Measurements from ENCODE around the gene CAMK1D. TPM values are rescaled to one million over a fixed set of nuclear protein-coding genes. Genes with fewer than 3 reads are reported as not detected.

Gene CAMK1D
- total RNA-seq, 1 donor from 2014 or later = 12.8 TPM

DNA sequence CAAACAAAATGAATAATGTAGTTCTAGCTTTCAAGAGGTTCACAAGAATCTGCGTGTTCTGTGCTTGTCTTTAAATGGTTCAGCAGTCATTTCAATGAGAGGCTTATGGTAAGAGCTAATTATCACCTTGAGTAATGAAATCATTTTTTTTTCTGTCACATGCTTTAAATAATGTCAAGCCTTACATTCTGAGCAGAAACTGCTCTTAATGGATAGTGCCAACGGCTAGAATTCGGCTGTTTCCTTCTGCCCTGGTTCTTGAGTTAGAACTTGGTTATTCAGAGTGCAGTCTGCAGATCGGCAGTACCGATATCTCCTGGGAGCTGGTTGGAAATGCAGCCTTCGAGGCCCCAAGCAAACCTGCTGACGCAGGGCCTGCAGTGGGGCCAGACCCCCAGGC, 316.2 kb downstream of the CAMK1D start:
- Histone ChIP-seq H3K27ac (no peak overlapping the region), H3K36me3 (no peaks in the 10 kb centered on the region), H3K9me3 (no peaks in the 10 kb centered on the region), H3K4me1 (peaks cover 9% of the 10 kb centered on the region), H3K4me3 (no peak overlapping the region), H3K27me3 (no peaks in the 10 kb centered on the region)
- DNase-seq (ENCODE audit: extremely low spot score in 2 of 2) = no peak
- intact Hi-C loops (cut with DNase I) = no loop called here
- no peak for TF ChIP-seq POLR2A (IDR thresholded peaks at IDR 0.05)
- TF ChIP-seq, protein P1, sequence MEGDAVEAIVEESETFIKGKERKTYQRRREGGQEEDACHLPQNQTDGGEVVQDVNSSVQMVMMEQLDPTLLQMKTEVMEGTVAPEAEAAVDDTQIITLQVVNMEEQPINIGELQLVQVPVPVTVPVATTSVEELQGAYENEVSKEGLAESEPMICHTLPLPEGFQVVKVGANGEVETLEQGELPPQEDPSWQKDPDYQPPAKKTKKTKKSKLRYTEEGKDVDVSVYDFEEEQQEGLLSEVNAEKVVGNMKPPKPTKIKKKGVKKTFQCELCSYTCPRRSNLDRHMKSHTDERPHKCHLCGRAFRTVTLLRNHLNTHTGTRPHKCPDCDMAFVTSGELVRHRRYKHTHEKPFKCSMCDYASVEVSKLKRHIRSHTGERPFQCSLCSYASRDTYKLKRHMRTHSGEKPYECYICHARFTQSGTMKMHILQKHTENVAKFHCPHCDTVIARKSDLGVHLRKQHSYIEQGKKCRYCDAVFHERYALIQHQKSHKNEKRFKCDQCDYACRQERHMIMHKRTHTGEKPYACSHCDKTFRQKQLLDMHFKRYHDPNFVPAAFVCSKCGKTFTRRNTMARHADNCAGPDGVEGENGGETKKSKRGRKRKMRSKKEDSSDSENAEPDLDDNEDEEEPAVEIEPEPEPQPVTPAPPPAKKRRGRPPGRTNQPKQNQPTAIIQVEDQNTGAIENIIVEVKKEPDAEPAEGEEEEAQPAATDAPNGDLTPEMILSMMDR (IDR thresholded peaks at IDR 0.05) = no peak
- TF ChIP-seq POLR2AphosphoS5 (IDR thresholded peaks at IDR 0.05; ENCODE audit: insufficient read depth in 1 of 2, low read depth in 1 of 2) = no peak

DNA sequence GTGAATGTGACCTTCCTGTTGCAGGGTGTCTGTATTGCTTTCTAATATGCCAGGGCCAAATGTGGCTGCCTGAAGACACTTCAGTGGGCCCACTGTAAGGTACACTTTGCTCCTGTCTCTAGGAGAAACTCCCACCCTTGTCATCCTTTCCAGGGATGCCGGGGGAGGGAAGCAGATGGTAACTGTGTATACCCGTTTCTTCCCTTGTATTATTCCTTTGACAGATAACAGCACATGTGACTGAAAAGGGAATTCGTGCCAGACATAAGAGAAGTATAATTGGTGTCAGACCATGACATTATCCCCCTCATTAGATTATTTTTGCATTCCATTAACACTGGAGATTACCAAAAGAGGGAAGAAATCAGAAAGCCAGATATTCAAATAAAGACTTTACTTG, 317.7 kb downstream of the CAMK1D start:
- H3K9me3 ChIP-seq = no peaks in the 10 kb centered on the region
- H3K4me3 ChIP-seq = no peak overlapping the region
- intact Hi-C loops (cut with DNase I) = no loop called here
- H3K27me3 ChIP-seq = no peaks in the 10 kb centered on the region
- TF ChIP-seq, protein P1 (IDR thresholded peaks at IDR 0.05) = no peak
- no peak for TF ChIP-seq POLR2A (IDR thresholded peaks at IDR 0.05)
- TF ChIP-seq POLR2AphosphoS5 (IDR thresholded peaks at IDR 0.05; ENCODE audit: insufficient read depth in 1 of 2, low read depth in 1 of 2) = no peak
- H3K4me1 ChIP-seq = peaks cover 9% of the 10 kb centered on the region
- DNase-seq (ENCODE audit: extremely low spot score in 2 of 2) = no peak
- H3K27ac ChIP-seq = no peak overlapping the region
- no peaks in the 10 kb centered on the region for H3K36me3 ChIP-seq

DNA sequence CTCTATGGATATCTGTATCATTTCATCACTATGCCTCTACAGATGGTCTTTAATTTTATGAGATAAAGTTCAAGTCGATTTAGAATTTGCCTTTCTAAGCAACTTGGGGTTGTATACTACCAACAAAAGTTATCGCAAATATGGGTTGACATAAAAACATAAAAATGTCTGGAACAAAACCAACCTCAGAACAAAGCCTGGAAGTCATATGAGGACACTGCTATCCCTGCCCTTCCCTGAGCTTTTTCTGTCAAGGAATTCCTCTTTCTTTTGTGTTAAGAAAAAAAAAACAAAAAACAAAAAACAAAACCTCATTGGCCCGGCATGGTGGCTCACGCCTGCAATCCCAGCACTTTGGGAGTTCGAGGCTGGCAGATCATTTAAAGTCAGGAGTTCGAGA, 319.3 kb downstream of the CAMK1D start:
- no peak overlapping the region for H3K27ac ChIP-seq
- no peak overlapping the region for H3K4me3 ChIP-seq
- intact Hi-C loops (cut with DNase I) = no loop called here
- no peak for TF ChIP-seq POLR2AphosphoS5 (IDR thresholded peaks at IDR 0.05; ENCODE audit: insufficient read depth in 1 of 2, low read depth in 1 of 2)
- TF ChIP-seq POLR2A (IDR thresholded peaks at IDR 0.05) = no peak
- TF ChIP-seq, protein P1 (IDR thresholded peaks at IDR 0.05) = no peak
- peaks cover 9% of the 10 kb centered on the region for H3K4me1 ChIP-seq
- DNase-seq (ENCODE audit: extremely low spot score in 2 of 2) = no peak
- H3K27me3 ChIP-seq = no peaks in the 10 kb centered on the region
- H3K9me3 ChIP-seq = no peaks in the 10 kb centered on the region
- H3K36me3 ChIP-seq = no peaks in the 10 kb centered on the region

DNA sequence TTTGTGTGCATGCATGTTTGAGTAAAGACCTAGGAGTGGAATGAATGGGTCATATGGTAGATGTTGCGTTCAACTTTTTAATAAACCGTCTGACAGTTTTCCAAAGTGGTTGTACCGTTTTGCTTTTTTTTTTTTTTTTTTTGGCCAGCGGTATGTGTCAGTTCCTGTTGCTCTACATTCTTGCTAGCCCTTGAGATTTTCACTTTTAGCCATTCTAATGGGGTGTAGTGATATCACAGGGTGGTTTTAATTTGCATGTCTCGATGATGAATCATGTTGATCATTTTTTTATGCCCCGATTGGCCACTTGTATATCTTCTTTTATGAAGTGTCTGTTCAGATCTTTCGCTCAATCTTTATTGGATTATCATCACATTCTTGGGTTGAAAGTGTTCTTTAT, 320.7 kb downstream of the CAMK1D start:
- Histone ChIP-seq H3K27ac (no peak overlapping the region), H3K36me3 (no peaks in the 10 kb centered on the region), H3K4me3 (no peak overlapping the region), H3K27me3 (no peaks in the 10 kb centered on the region), H3K4me1 (peaks cover 9% of the 10 kb centered on the region), H3K9me3 (no peaks in the 10 kb centered on the region)
- no peak for DNase-seq (ENCODE audit: extremely low spot score in 2 of 2)
- intact Hi-C loops (cut with DNase I) = no loop called here
- TF ChIP-seq POLR2A (IDR thresholded peaks at IDR 0.05) (no peak), POLR2AphosphoS5 (IDR thresholded peaks at IDR 0.05; ENCODE audit: insufficient read depth in 1 of 2, low read depth in 1 of 2) (no peak)
- TF ChIP-seq, protein P1 (IDR thresholded peaks at IDR 0.05) = no peak

DNA sequence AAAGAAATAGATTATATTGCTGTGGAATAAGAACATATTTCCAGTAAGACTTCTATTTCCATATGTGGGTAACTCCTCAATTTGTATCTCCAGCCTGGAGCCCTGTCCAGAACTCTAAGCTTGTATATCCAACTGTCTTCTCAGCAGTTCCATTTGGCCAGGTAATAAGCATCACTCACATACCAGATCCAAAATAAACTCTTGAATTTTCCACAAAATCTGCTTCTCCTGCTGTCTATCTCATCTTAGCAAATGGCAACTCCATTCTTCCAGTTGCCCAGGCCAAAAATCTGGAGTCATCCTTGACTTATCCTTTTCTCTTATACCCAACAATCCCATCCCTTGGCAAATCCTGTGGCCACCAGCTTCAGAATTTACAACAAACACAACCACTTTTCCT, 325.8 kb downstream of the CAMK1D start:
- TF ChIP-seq, protein P1 (IDR thresholded peaks at IDR 0.05) = no peak
- TF ChIP-seq POLR2AphosphoS5 (IDR thresholded peaks at IDR 0.05; ENCODE audit: insufficient read depth in 1 of 2, low read depth in 1 of 2) (no peak), POLR2A (IDR thresholded peaks at IDR 0.05) (no peak)
- Histone ChIP-seq H3K27ac (no peak overlapping the region), H3K36me3 (no peaks in the 10 kb centered on the region), H3K4me3 (no peak overlapping the region), H3K4me1 (no peaks in the 10 kb centered on the region), H3K27me3 (no peaks in the 10 kb centered on the region), H3K9me3 (no peaks in the 10 kb centered on the region)
- no peak for DNase-seq (ENCODE audit: extremely low spot score in 2 of 2)
- intact Hi-C loops (cut with DNase I) = no loop called here
